Gastrocnemius medialis (tissue), 4 donors: Measurements from ENCODE around the gene NQO2.

Experiments
- CTCF ChIP-seq, 5 experiments: fragments of 450-650 bp in 3 of 5; fragments of 200-600 bp in 2 of 5; sonication (generic) in 2 of 5; IDR thresholded peaks in 4 of 5; conservative IDR thresholded peaks in 1 of 5; 1 replicate in 4 of 5; 2 replicates in 1 of 5; pipeline ENCODE4 v1.5.1; 2016 to 2019; ENCODE audit warnings: antibody characterized with exemption in 5 of 5, mild to moderate bottlenecking in 3 of 5, moderate library complexity in 3 of 5
- POLR2A ChIP-seq, 2 donors: fragments of 450-650 bp; IDR thresholded peaks; one replicate each; pipeline ENCODE4 v1.6.1; 2017; ENCODE audit warnings: antibody characterized with exemption in 2 of 2, mild to moderate bottlenecking in 2 of 2, moderate library complexity in 2 of 2

- TF ChIP-seq CTCF (IDR thresholded peaks at IDR 0.05 in 4 of 5, conservative IDR thresholded peaks at IDR 0.05 in 1 of 5) (no peak), POLR2A (IDR thresholded peaks at IDR 0.05) (no peak)
These were observed 46.6 kb upstream of the NQO2 start for GRCh38 chr6:2953098-2953497.
